ENCODE measurements around the gene PLN. TPM values are rescaled to one million over a fixed set of nuclear protein-coding genes. Genes with fewer than 3 reads are reported as not detected.

The PLN gene
- total RNA-seq (1 to 10 TPM in 6 of 7 donors, under 1 TPM in 1; 0.43 to 3.2 (median 1.5) TPM), polyA plus RNA-seq (1 to 10 TPM; 2.2 to 3.9 (median 2.3) TPM)
- long read RNA-seq, donor 1, partial matches to known transcripts = 0 of 1 reads
- long read RNA-seq, donor 1, other reads (novel, unspliced or antisense) = 0 of 1 reads
- long read RNA-seq, donor 2, partial matches to known transcripts = 0 of 1 reads
- long read RNA-seq, donor 2, other reads (novel, unspliced or antisense) = 0 of 1 reads

DNA sequence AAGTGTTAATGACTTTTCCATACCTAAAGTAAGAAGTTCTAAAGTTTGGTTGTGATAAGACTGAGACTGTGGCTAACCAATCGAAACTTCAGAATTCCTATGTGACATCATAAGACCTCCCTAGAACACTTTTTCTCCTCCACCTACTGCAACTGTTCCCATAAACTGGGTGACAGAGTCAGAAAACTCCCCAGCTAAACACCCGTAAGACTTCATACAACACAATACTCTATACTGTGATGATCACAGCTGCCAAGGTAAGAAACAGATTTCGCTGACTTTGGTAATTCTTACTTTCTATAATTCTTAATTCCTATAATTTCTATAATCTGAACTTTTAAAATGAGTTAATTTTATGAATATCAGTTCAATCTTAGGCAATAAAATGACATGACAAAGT, at the start of gene PLN:
Gene PLN (plus strand): TSS at position 161 of the 400 bp plus-strand sequence. CDS start 10,626 bp downstream, outside the sequence.
- WGBS, 5 donors = 87 to 96% (median 92%) methylated on average over 3 of the region's 3 CpGs
- peak within 1 kb of the TSS in 1 of 8 donors; percentile 20 for H3K27ac ChIP-seq

DNA sequence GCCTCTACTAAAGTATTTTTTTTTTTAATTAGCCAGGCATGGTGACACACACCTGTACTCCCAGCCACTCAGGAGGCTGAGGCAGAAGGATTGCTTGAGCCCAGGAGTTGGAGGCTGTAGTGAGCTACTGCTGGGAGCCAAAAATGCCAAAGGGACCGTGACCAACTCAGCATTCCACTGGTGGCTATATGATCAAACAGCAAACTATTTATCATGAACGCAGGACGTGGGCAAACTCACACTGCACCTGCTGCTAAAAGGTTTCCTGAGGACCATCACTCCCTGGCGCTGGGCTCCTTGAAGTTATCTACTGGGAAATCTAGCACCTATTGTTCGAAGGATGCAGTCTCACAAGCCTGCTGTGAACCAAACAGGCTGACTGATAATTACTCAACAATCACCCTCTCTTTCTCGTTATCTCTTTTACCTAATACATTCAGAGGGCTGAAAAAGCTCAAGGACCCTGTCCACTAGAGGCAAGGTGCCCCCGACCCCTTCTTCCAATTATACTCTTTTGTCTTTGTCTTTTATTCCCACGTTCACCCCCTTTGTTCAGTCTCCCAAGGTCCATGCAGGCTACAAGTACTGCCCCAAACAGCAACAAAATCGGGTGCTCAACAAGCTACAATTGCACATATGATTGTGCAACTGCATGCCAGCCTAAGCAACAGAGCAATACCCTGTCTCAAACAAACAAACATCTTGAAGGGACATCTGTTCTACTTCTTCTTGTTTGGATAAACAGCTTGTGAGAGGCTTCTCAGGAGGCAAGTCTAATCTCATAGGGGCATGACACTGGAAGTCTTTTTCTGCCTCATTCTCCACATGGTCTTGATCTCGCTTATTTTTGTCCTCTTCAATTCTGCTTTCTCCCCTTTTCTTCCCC, 47.7 kb upstream of the PLN start:
- TF ChIP-seq POLR2AphosphoS5 (IDR thresholded peaks at IDR 0.05) (no peak), POLR2A (IDR thresholded peaks at IDR 0.05) (no peak)
- TF ChIP-seq, protein P1, sequence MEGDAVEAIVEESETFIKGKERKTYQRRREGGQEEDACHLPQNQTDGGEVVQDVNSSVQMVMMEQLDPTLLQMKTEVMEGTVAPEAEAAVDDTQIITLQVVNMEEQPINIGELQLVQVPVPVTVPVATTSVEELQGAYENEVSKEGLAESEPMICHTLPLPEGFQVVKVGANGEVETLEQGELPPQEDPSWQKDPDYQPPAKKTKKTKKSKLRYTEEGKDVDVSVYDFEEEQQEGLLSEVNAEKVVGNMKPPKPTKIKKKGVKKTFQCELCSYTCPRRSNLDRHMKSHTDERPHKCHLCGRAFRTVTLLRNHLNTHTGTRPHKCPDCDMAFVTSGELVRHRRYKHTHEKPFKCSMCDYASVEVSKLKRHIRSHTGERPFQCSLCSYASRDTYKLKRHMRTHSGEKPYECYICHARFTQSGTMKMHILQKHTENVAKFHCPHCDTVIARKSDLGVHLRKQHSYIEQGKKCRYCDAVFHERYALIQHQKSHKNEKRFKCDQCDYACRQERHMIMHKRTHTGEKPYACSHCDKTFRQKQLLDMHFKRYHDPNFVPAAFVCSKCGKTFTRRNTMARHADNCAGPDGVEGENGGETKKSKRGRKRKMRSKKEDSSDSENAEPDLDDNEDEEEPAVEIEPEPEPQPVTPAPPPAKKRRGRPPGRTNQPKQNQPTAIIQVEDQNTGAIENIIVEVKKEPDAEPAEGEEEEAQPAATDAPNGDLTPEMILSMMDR (IDR thresholded peaks at IDR 0.05 in 8 of 11, conservative IDR thresholded peaks at IDR 0.05 in 3 of 11) = no peak
- no peaks in the 10 kb centered on the region for H3K4me1 ChIP-seq
- DNase-seq = no peak
- peaks cover 0 to 13% (median 0%) of the 10 kb centered on the region in 8 donors for H3K9me3 ChIP-seq
- intact Hi-C loops (cut with DNase I; ENCODE audit: low total_unique reads) = no loop called here
- WGBS, 5 donors = 94 to 99% (median 96%) methylated on average over 10 of the region's 10 CpGs
- no peak overlapping the region for H3K4me3 ChIP-seq
- H3K27me3 ChIP-seq (replicated peaks in 1 of 7) = no peaks in the 10 kb centered on the region
- H3K36me3 ChIP-seq = peaks cover 0 to 62% (median 15%) of the 10 kb centered on the region in 6 donors
- no peak overlapping the region for H3K27ac ChIP-seq

More for the DNA sequence above, at the start of gene PLN:
- no peak for DNase-seq
- no peaks in the 10 kb centered on the region for H3K9me3 ChIP-seq
- TF ChIP-seq POLR2A (IDR thresholded peaks at IDR 0.05) (no peak), POLR2AphosphoS5 (IDR thresholded peaks at IDR 0.05) (no peak)
- TF ChIP-seq, protein P1 (IDR thresholded peaks at IDR 0.05 in 8 of 11, conservative IDR thresholded peaks at IDR 0.05 in 3 of 11) = no peak
- H3K27me3 ChIP-seq (replicated peaks in 1 of 7) = no peaks in the 10 kb centered on the region
- intact Hi-C loops (cut with DNase I; ENCODE audit: low total_unique reads) = no loop called here
- no peaks in the 10 kb centered on the region for H3K36me3 ChIP-seq
- peaks cover 0 to 41% (median 5%) of the 10 kb centered on the region in 6 donors for H3K4me1 ChIP-seq
- H3K4me3 ChIP-seq = no peak within 1 kb of the TSS

DNA sequence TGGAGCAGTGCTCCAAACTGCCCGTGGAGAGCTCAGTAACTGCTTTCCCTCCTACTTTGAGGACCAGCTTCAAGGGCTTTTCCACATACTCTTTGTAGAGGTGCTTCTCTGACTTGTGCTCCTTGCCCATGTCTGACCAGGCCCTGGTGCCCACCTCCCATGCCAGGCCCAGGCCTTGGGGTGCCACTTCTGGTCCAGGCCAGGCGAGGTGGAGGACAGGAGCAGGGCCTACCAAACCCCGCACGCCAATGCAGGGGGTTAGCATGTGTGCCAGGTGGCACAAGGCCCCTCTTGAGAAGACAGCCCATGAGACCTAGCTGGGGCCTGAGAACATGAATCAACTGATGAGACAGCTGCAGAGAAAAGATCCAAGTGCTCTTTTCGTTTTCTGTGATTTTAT, 47.0 kb upstream of the PLN start:
- no peaks in the 10 kb centered on the region for H3K27me3 ChIP-seq (replicated peaks in 1 of 7)
- H3K9me3 ChIP-seq = peaks cover 0 to 13% (median 0%) of the 10 kb centered on the region in 8 donors
- TF ChIP-seq, protein P1 (IDR thresholded peaks at IDR 0.05 in 8 of 11, conservative IDR thresholded peaks at IDR 0.05 in 3 of 11) = no peak
- TF ChIP-seq POLR2AphosphoS5 (IDR thresholded peaks at IDR 0.05) = peak in 1 of 3 donors; percentile 44
- H3K4me1 ChIP-seq = no peaks in the 10 kb centered on the region
- H3K4me3 ChIP-seq = no peak overlapping the region
- intact Hi-C loops (cut with DNase I; ENCODE audit: low total_unique reads) = no loop called here
- no peak for DNase-seq
- WGBS, 5 donors = 95 to 99% (median 97%) methylated on average over 5 of the region's 5 CpGs
- peaks cover 0 to 55% (median 13%) of the 10 kb centered on the region in 6 donors for H3K36me3 ChIP-seq
- H3K27ac ChIP-seq = no peak overlapping the region

DNA sequence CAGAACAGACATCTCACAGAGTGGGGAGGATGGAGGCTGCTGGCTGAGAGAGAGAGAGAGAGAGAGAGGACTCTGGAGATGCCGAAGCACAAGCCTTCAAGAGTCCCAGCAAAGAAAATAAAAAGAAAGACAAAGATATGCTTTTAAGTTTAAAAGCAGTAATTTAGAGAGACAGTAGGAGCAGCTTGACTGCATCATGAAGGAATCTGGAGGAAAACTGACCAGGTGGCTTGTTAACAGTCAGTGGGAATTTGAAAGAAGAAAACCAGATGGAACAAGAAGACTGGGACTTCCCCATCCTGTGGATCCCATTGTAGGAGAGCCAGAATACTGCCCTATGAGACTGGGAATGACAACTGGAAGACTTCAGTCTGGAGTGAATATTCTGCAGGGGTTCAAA, 46.3 kb upstream of the PLN start:
- TF ChIP-seq POLR2A (IDR thresholded peaks at IDR 0.05) (no peak), POLR2AphosphoS5 (IDR thresholded peaks at IDR 0.05) (no peak)
- TF ChIP-seq, protein P1 (IDR thresholded peaks at IDR 0.05 in 8 of 11, conservative IDR thresholded peaks at IDR 0.05 in 3 of 11) = no peak
- Histone ChIP-seq H3K4me3 (no peak overlapping the region), H3K27ac (no peak overlapping the region), H3K36me3 (peaks cover 0 to 52% (median 13%) of the 10 kb centered on the region in 6 donors), H3K4me1 (no peaks in the 10 kb centered on the region), H3K27me3 (replicated peaks in 1 of 7) (no peaks in the 10 kb centered on the region), H3K9me3 (peaks cover 0 to 13% (median 0%) of the 10 kb centered on the region in 8 donors)
- WGBS, 5 donors = 72 to 95% (median 86%) methylated on average over 1 of the region's 1 CpG
- intact Hi-C loops (cut with DNase I; ENCODE audit: low total_unique reads) = no loop called here
- no peak for DNase-seq
